ENCODE measurements around the gene DLG4. TPM values are rescaled to one million over a fixed set of nuclear protein-coding genes. Genes with fewer than 3 reads are reported as not detected.

DLG4 gene
- total RNA-seq, 1 donor from 2014 or later, result 7.8 TPM

- TF ChIP-seq CTCF (conservative IDR thresholded peaks at IDR 0.05; ENCODE audit: low read depth, low read length), result no peak
- peak overlapping the region; percentile 73 for H3K4me3 ChIP-seq (ENCODE audit: low read depth, low read length)
- DNase-seq (ENCODE audit: low read depth), result no peak
Observed at GRCh38 chr17:7253082-7253481, 33.4 kb upstream of the DLG4 start.

- peak within 1 kb of the TSS; percentile 73 for H3K4me3 ChIP-seq (ENCODE audit: low read depth, low read length)
- peak; percentile 68 for DNase-seq (ENCODE audit: low read depth)
- peak; percentile 9 for TF ChIP-seq CTCF (conservative IDR thresholded peaks at IDR 0.05; ENCODE audit: low read depth, low read length)
Observed at GRCh38 chr17:7252176-7253043, 32.8 kb upstream of the DLG4 start, which contains the start of gene ELP5. Gene ELP5 (plus strand): TSS chr17:7252215. CDS start chr17:7252551, 336 bp downstream.

- no peak for TF ChIP-seq CTCF (conservative IDR thresholded peaks at IDR 0.05; ENCODE audit: low read depth, low read length)
- DNase-seq (ENCODE audit: low read depth), result peak; percentile 97
- H3K4me3 ChIP-seq (ENCODE audit: low read depth, low read length), result peak within 1 kb of the TSS; percentile 73
Observed at GRCh38 chr17:7251661-7252175, 32.1 kb upstream of the DLG4 start, which contains the start of gene CTDNEP1. Gene CTDNEP1 (minus strand): TSS chr17:7251734. CDS start chr17:7251296, 438 bp downstream.

GRCh38 chr17:7250695-7251627 is 31.3 kb upstream of the DLG4 start:
- TF ChIP-seq CTCF (conservative IDR thresholded peaks at IDR 0.05; ENCODE audit: low read depth, low read length), result no peak
- H3K4me3 ChIP-seq (ENCODE audit: low read depth, low read length), result peak overlapping the region; percentile 73
- no peak for DNase-seq (ENCODE audit: low read depth)

GRCh38 chr17:7249830-7250229 is 30.2 kb upstream of the DLG4 start:
- no peak for DNase-seq (ENCODE audit: low read depth)
- peak overlapping the region; percentile 73 for H3K4me3 ChIP-seq (ENCODE audit: low read depth, low read length)
- TF ChIP-seq CTCF (conservative IDR thresholded peaks at IDR 0.05; ENCODE audit: low read depth, low read length), result no peak

- DNase-seq (ENCODE audit: low read depth), result no peak
- no peak overlapping the region for H3K4me3 ChIP-seq (ENCODE audit: low read depth, low read length)
Observed at GRCh38 chr17:7249214-7249613, 29.6 kb upstream of the DLG4 start.

More at GRCh38 chr17:7249214-7249613, 29.6 kb upstream of the DLG4 start:
- no peak for TF ChIP-seq CTCF (conservative IDR thresholded peaks at IDR 0.05; ENCODE audit: low read depth, low read length)
